HepG2 (cell line): Measurements from ENCODE around the gene PLAGL2. TPM values are rescaled to one million over a fixed set of nuclear protein-coding genes. Genes with fewer than 3 reads are reported as not detected.
A peak's percentile ranks its signal among the peaks of the same experiment; 100 is the strongest.

Source experiments
- ELF3 ChIP-seq: IDR thresholded peaks from 2 replicates; pipeline ENCODE4 v1.6.1; 2016; ENCODE audit warnings: missing genetic modification reagents, missing compliant biosample characterization
- FOXC1 ChIP-seq: sonication (generic); formaldehyde crosslinking; IDR thresholded peaks from 2 replicates; pipeline ENCODE4 v1.8.0; 2022; ENCODE audit warnings: mild to moderate bottlenecking, missing genetic modification reagents, borderline replicate concordance
- HDAC1 ChIP-seq: sonication (generic); formaldehyde crosslinking; IDR thresholded peaks from 2 replicates; pipeline ENCODE4 v1.5.1; 2020; ENCODE audit warnings: mild to moderate bottlenecking, missing genetic modification reagents
- HMG20A ChIP-seq: IDR thresholded peaks from 2 replicates; pipeline ENCODE4 v1.6.1; 2016; ENCODE audit warnings: borderline replicate concordance
- HNF4A ChIP-seq: sonication (generic); formaldehyde crosslinking; IDR thresholded peaks from 2 replicates; pipeline ENCODE4 v1.4.0; 2020; ENCODE audit warnings: missing genetic modification reagents
- HOXD1 ChIP-seq: sonication (generic); formaldehyde crosslinking; IDR thresholded peaks from 2 replicates; pipeline ENCODE4 v1.5.0; 2020; ENCODE audit warnings: missing genetic modification reagents
- MED1 ChIP-seq: sonication (generic); formaldehyde crosslinking; IDR thresholded peaks from 2 replicates; pipeline ENCODE4 v1.4.0; 2020; ENCODE audit warnings: missing genetic modification reagents
- MYC ChIP-seq: sonication (generic); formaldehyde crosslinking; IDR thresholded peaks from 2 replicates; pipeline ENCODE4 v1.9.0; 2021; ENCODE audit warnings: missing genetic modification reagents, borderline replicate concordance
- RFXANK ChIP-seq: IDR thresholded peaks from 2 replicates; pipeline ENCODE4 v1.6.1; 2016
- SALL1 ChIP-seq: sonication (generic); formaldehyde crosslinking; IDR thresholded peaks from 2 replicates; pipeline ENCODE4 v1.8.0; 2022; ENCODE audit warnings: mild to moderate bottlenecking, missing genetic modification reagents
- SMAD1 ChIP-seq: sonication (generic); formaldehyde crosslinking; IDR thresholded peaks from 2 replicates; pipeline ENCODE4 v1.4.0; 2020; ENCODE audit warnings: missing genetic modification reagents, low read depth, mild to moderate bottlenecking, borderline replicate concordance
- TMF1 ChIP-seq: sonication (generic); formaldehyde crosslinking; IDR thresholded peaks from 2 replicates; pipeline ENCODE4 v1.8.1; 2022; ENCODE audit warnings: low read depth, missing genetic modification reagents
- ZFY ChIP-seq: sonication (generic); formaldehyde crosslinking; IDR thresholded peaks from 2 replicates; pipeline ENCODE4 v1.4.0; 2020; ENCODE audit warnings: missing genetic modification reagents
- ZMYM3 ChIP-seq: sonication (generic); formaldehyde crosslinking; IDR thresholded peaks from 2 replicates; pipeline ENCODE4 v1.5.1; 2020; ENCODE audit warnings: mild to moderate bottlenecking, missing genetic modification reagents
- ZNF205 ChIP-seq: IDR thresholded peaks from 2 replicates; pipeline ENCODE4 v1.6.1; 2018; ENCODE audit warnings: missing biosample characterization, missing genetic modification reagents
- ZNF33B ChIP-seq: sonication (generic); formaldehyde crosslinking; IDR thresholded peaks from 2 replicates; pipeline ENCODE4 v1.5.1; 2020; ENCODE audit warnings: mild to moderate bottlenecking, missing genetic modification reagents
- ZNF543 ChIP-seq: sonication (generic); formaldehyde crosslinking; IDR thresholded peaks from 2 replicates; pipeline ENCODE4 v1.4.0; 2020; ENCODE audit warnings: mild to moderate bottlenecking, missing genetic modification reagents
- ZNF772 ChIP-seq: sonication (generic); formaldehyde crosslinking; IDR thresholded peaks from 2 replicates; pipeline ENCODE4 v1.5.0; 2020; ENCODE audit warnings: mild to moderate bottlenecking, missing genetic modification reagents
- ZNF788 ChIP-seq: sonication (generic); formaldehyde crosslinking; IDR thresholded peaks from 2 replicates; pipeline ENCODE4 v1.5.0; 2020; ENCODE audit warnings: mild to moderate bottlenecking, missing genetic modification reagents, borderline replicate concordance
- ZNF879 ChIP-seq: sonication (generic); formaldehyde crosslinking; IDR thresholded peaks from 2 replicates; pipeline ENCODE4 v1.8.1; 2023; ENCODE audit warnings: missing genetic modification reagents
- polyA plus RNA-seq, 8 experiments: library from polyadenylated mRNA; depleted of rRNA in 3 of 8; stranded (reverse) in 7 of 8; unstranded in 1 of 8; fragments of >200 nt; fragmentation: Illumina TruSeq in 4 of 8; extraction: Trizol in 4 of 8; gene quantifications; 2 replicates each; pipeline versions ENCODE4 v1.2.1 to v1.2.3, GENCODE V29; 2011 to 2016; ENCODE audit warnings: low read depth in 4 of 8, missing spikeins in 1 of 8, mixed read lengths in 1 of 8; ENCODE audit not compliant: insufficient read depth in 1 of 8
- total RNA-seq, 5 experiments: library from RNA; depleted of rRNA; stranded (reverse); fragments of >200 nt; fragmentation: Illumina TruSeq; extraction: Trizol; gene quantifications; 2 replicates each; pipeline ENCODE4 v1.2.3, GENCODE V29; 2016; ENCODE audit warnings: low read depth in 1 of 5
- TF ChIP-seq, protein P1 (sequence below): sonication (generic); formaldehyde crosslinking; IDR thresholded peaks from 2 replicates; pipeline ENCODE4 v1.8.1; 2023; ENCODE audit warnings: mild to moderate bottlenecking, inconsistent platforms, moderate library complexity, missing genetic modification reagents, borderline replicate concordance
- TF ChIP-seq, protein P2 (sequence below): sonication (generic); formaldehyde crosslinking; IDR thresholded peaks from 2 replicates; pipeline ENCODE4 v1.5.0; 2020; ENCODE audit warnings: mild to moderate bottlenecking, missing genetic modification reagents
- TF ChIP-seq, protein P3 (sequence below): sonication (generic); IDR thresholded peaks from 2 replicates; pipeline ENCODE4 v1.6.1; 2016; ENCODE audit warnings: low read depth, borderline replicate concordance
- TF ChIP-seq, protein P4 (sequence below): IDR thresholded peaks from 2 replicates; pipeline ENCODE4 v1.6.1; 2016; ENCODE audit warnings: low read depth, borderline replicate concordance
- TF ChIP-seq, protein P5 (sequence below), 2 experiments: sonication (generic) in 1 of 2; formaldehyde crosslinking in 1 of 2; IDR thresholded peaks; 2 replicates each; pipeline versions ENCODE4 v1.4.0 to v1.6.1; 2018 to 2020; ENCODE audit warnings: missing genetic modification reagents in 2 of 2, borderline replicate concordance in 1 of 2, low read depth in 1 of 2, mild to moderate bottlenecking in 1 of 2, missing biosample characterization in 1 of 2

Gene PLAGL2
- total and polyA plus RNA-seq, 2 of the 13 experiments (the other 11 are each of a cell fraction or from before 2014, with no cell fraction given): 15.2 to 15.3 TPM

DNA sequence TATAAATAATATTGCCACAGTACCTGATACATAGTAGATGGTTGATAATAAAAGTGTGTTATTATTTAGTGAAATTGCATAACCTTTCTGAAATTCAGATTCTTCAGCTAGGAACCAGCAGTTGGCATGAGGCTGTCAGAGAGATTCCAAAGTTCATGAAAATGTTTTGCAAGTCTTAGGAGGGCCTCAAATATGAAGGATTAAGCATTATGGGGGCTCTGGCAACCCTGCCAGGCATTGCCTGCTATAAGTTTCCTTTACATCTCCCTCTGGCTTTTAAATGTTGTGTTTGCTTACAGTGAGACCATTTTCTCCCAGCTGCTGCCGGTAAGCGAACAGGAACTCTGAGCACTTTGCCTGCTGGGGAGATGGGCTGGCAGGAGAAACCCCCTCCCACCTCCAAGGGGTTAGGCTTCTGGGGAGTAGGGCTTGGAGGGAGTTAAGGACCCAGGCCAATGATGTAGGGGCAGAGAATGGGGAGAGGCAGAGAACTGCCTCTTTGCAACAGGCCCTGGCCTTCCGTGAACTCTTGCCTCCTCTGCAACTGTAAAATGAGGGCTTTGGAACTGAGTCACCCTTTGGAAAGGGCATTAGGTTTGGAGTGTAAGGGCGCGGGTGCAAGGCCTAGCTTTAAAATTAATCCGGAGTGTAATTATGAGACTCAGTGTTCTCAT, 36.7 kb upstream of the PLAGL2 start (continued):
- TF ChIP-seq, protein P1, sequence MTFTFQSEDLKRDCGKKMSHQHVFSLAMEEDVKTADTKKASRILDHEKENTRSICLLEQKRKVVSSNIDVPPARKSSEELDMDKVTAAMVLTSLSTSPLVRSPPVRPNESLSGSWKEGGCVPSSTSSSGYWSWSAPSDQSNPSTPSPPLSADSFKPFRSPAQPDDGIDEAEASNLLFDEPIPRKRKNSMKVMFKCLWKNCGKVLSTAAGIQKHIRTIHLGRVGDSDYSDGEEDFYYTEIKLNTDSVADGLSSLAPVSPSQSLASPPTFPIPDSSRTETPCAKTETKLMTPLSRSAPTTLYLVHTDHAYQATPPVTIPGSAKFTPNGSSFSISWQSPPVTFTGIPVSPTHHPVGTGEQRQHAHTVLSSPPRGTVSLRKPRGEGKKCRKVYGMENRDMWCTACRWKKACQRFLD (CRISPR knock-in tag): 0 out of 2 replicates have a peak, but pooled peaks have one; percentile 44
- peak; percentile 52; the same call in 1 of the 2 replicates for TF ChIP-seq ZFY (CRISPR knock-in tag)
- peak; percentile 80 for TF ChIP-seq SALL1 (CRISPR knock-in tag)
- TF ChIP-seq HMG20A: 0 out of 2 replicates have a peak, but pooled peaks have one; percentile 6
- TF ChIP-seq ZNF33B (CRISPR knock-in tag): no peak
- TF ChIP-seq HDAC1: peak; percentile 17; the same call in 1 of the 2 replicates
- TF ChIP-seq, protein P2, sequence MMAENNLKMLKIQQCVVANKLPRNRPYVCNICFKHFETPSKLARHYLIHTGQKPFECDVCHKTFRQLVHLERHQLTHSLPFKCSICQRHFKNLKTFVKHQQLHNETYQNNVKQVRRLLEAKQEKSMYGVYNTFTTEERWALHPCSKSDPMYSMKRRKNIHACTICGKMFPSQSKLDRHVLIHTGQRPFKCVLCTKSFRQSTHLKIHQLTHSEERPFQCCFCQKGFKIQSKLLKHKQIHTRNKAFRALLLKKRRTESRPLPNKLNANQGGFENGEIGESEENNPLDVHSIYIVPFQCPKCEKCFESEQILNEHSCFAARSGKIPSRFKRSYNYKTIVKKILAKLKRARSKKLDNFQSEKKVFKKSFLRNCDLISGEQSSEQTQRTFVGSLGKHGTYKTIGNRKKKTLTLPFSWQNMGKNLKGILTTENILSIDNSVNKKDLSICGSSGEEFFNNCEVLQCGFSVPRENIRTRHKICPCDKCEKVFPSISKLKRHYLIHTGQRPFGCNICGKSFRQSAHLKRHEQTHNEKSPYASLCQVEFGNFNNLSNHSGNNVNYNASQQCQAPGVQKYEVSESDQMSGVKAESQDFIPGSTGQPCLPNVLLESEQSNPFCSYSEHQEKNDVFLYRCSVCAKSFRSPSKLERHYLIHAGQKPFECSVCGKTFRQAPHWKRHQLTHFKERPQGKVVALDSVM (CRISPR knock-in tag): no peak
- TF ChIP-seq ZMYM3 (CRISPR knock-in tag): peak; percentile 83
- TF ChIP-seq ZNF543: 0 out of 2 replicates have a peak, but pooled peaks have one; percentile 13
- no peak for TF ChIP-seq ZNF879 (CRISPR knock-in tag)
- no peak for TF ChIP-seq SMAD1 (CRISPR knock-in tag)
- peak; percentile 77 for TF ChIP-seq HNF4A
- peak; percentile 25; the same call in 1 of the 2 replicates for TF ChIP-seq ELF3
- TF ChIP-seq MED1 (CRISPR knock-in tag): 0 out of 2 replicates have a peak, but pooled peaks have one; percentile 11
- 0 out of 2 replicates have a peak, but pooled peaks have one; percentile 11 for TF ChIP-seq HOXD1 (CRISPR knock-in tag)
- no peak for TF ChIP-seq ZNF205 (CRISPR knock-in tag)
- 0 out of 2 replicates have a peak, but pooled peaks have one; percentile 25 for TF ChIP-seq MYC (CRISPR knock-in tag)
- TF ChIP-seq, protein P3, sequence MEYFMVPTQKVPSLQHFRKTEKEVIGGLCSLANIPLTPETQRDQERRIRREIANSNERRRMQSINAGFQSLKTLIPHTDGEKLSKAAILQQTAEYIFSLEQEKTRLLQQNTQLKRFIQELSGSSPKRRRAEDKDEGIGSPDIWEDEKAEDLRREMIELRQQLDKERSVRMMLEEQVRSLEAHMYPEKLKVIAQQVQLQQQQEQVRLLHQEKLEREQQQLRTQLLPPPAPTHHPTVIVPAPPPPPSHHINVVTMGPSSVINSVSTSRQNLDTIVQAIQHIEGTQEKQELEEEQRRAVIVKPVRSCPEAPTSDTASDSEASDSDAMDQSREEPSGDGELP: peak; percentile 28; the same call in 1 of the 2 replicates
- TF ChIP-seq ZNF788 (CRISPR knock-in tag): no peak
- no peak; the same call in 1 of the 2 replicates for TF ChIP-seq TMF1 (CRISPR knock-in tag)
- no peak for TF ChIP-seq ZNF772 (CRISPR knock-in tag)
- TF ChIP-seq FOXC1 (CRISPR knock-in tag): no peak
- TF ChIP-seq, protein P4, sequence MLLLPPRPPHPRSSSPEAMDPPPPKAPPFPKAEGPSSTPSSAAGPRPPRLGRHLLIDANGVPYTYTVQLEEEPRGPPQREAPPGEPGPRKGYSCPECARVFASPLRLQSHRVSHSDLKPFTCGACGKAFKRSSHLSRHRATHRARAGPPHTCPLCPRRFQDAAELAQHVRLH (CRISPR knock-in tag): peak; percentile 27; the same call in 1 of the 2 replicates
- TF ChIP-seq RFXANK (CRISPR knock-in tag): no peak
- TF ChIP-seq, protein P5, sequence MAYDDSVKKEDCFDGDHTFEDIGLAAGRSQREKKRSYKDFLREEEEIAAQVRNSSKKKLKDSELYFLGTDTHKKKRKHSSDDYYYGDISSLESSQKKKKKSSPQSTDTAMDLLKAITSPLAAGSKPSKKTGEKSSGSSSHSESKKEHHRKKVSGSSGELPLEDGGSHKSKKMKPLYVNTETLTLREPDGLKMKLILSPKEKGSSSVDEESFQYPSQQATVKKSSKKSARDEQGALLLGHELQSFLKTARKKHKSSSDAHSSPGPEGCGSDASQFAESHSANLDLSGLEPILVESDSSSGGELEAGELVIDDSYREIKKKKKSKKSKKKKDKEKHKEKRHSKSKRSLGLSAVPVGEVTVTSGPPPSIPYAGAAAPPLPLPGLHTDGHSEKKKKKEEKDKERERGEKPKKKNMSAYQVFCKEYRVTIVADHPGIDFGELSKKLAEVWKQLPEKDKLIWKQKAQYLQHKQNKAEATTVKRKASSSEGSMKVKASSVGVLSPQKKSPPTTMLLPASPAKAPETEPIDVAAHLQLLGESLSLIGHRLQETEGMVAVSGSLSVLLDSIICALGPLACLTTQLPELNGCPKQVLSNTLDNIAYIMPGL (CRISPR knock-in tag; IDR thresholded peaks at IDR 0.05; ENCODE audit: borderline replicate concordance in 1 of 2, low read depth in 1 of 2): 0 out of 4 replicates have a peak, but pooled peaks of 1 of the 2 experiments have one; percentile 31
